ENCODE data around the gene IMMP2L.

Gene IMMP2L

DNA sequence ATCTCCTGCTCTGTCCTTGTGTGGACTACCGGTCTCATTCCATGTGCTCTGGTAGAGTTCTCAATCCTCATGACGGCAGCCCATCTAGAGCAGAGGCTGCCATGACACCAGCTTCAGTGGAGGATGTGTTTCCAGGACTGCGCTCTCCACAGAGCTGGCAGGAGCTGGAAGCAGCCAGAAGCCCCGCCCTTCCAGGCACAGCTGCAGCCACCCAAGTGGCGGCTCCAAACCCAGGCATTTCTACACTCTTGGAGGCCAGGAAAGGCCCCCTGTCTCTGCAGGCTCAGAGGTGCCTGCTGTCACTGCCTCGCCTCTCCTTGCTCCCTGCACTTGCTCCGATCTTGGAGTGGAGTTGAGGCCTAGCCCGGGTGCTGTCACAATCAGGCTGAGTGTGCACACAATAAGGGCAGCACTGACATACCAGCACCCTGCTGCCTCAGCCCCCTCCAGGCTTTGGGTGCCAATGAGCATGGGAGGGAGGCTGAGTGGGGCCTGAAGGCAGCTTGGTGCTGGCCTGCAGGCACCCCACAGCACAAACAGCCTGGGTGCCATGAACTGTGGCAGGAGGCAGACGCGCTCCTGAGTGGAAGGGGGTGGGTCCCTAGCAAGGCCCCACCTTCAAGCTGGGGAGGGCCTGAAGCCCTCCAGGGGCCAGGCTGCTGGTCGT is 349.3 kb downstream of the IMMP2L start:
- Histone ChIP-seq H3K9ac (ENCODE audit: low read depth, low read length) (no peak overlapping the region), H2AFZ (ENCODE audit: low read depth, low read length) (no peak overlapping the region), H3K4me1 (ENCODE audit: insufficient read depth, low read length) (no peaks in the 10 kb centered on the region), H3K36me3 (ENCODE audit: insufficient read depth, low read length) (no peaks in the 10 kb centered on the region), H3K79me2 (ENCODE audit: insufficient read depth, low read length) (no peaks in the 10 kb centered on the region), H3K27me3 (ENCODE audit: insufficient read depth, low read length, poor library complexity) (no peaks in the 10 kb centered on the region), H4K20me1 (ENCODE audit: insufficient read depth, low read length) (no peaks in the 10 kb centered on the region), H3K4me2 (ENCODE audit: insufficient read depth, low read length) (no peak overlapping the region), H3K27ac (ENCODE audit: low read length) (no peak overlapping the region), H3K4me3 (ENCODE audit: low read depth in 1 of 2, low read length in 2 of 2) (no peak overlapping the region), H3K9me3 (ENCODE audit: insufficient read depth, low read length, severe bottlenecking) (no peaks in the 10 kb centered on the region)
- DNase-seq (no peak), ATAC-seq (ENCODE audit: insufficient read depth, low read depth) (no peak)
- TF ChIP-seq EZH2 (IDR thresholded peaks at IDR 0.05; ENCODE audit: borderline replicate concordance, low read depth, low read length, severe bottlenecking): no peak
- TF ChIP-seq CTCF (IDR thresholded peaks at IDR 0.05; ENCODE audit: borderline replicate concordance, extremely low read depth, low read length, poor library complexity, severe bottlenecking): no peak

- Histone ChIP-seq H3K36me3 (ENCODE audit: insufficient read depth, low read length) (no peaks in the 10 kb centered on the region), H3K79me2 (ENCODE audit: insufficient read depth, low read length) (no peaks in the 10 kb centered on the region), H3K9me3 (ENCODE audit: insufficient read depth, low read length, severe bottlenecking) (no peaks in the 10 kb centered on the region), H3K4me2 (ENCODE audit: insufficient read depth, low read length) (no peak overlapping the region), H4K20me1 (ENCODE audit: insufficient read depth, low read length) (no peaks in the 10 kb centered on the region), H3K9ac (ENCODE audit: low read depth, low read length) (no peak overlapping the region), H3K4me1 (ENCODE audit: insufficient read depth, low read length) (no peaks in the 10 kb centered on the region), H3K27me3 (ENCODE audit: insufficient read depth, low read length, poor library complexity) (no peaks in the 10 kb centered on the region), H3K27ac (ENCODE audit: low read length) (no peak overlapping the region), H2AFZ (ENCODE audit: low read depth, low read length) (no peak overlapping the region), H3K4me3 (ENCODE audit: low read depth in 1 of 2, low read length in 2 of 2) (no peak overlapping the region)
- ATAC-seq (ENCODE audit: insufficient read depth, low read depth) (no peak), DNase-seq (no peak)
- TF ChIP-seq EZH2 (IDR thresholded peaks at IDR 0.05; ENCODE audit: borderline replicate concordance, low read depth, low read length, severe bottlenecking) (no peak), CTCF (IDR thresholded peaks at IDR 0.05; ENCODE audit: borderline replicate concordance, extremely low read depth, low read length, poor library complexity, severe bottlenecking) (no peak)
Measured at GRCh38 chr7:111210996-111211395, 351.3 kb downstream of the IMMP2L start.

GRCh38 chr7:111210043-111210442 is 352.2 kb downstream of the IMMP2L start:
- H3K36me3 ChIP-seq (ENCODE audit: insufficient read depth, low read length): no peaks in the 10 kb centered on the region
- no peak overlapping the region for H3K4me3 ChIP-seq (ENCODE audit: low read depth in 1 of 2, low read length in 2 of 2)
- H3K79me2 ChIP-seq (ENCODE audit: insufficient read depth, low read length): no peaks in the 10 kb centered on the region
- ATAC-seq (ENCODE audit: insufficient read depth, low read depth) (no peak), DNase-seq (no peak)
- TF ChIP-seq EZH2 (IDR thresholded peaks at IDR 0.05; ENCODE audit: borderline replicate concordance, low read depth, low read length, severe bottlenecking) (no peak), CTCF (IDR thresholded peaks at IDR 0.05; ENCODE audit: borderline replicate concordance, extremely low read depth, low read length, poor library complexity, severe bottlenecking) (no peak)
- no peak overlapping the region for H2AFZ ChIP-seq (ENCODE audit: low read depth, low read length)
- no peak overlapping the region for H3K4me2 ChIP-seq (ENCODE audit: insufficient read depth, low read length)
- no peaks in the 10 kb centered on the region for H3K4me1 ChIP-seq (ENCODE audit: insufficient read depth, low read length)
- H3K9me3 ChIP-seq (ENCODE audit: insufficient read depth, low read length, severe bottlenecking): no peaks in the 10 kb centered on the region
- no peak overlapping the region for H3K27ac ChIP-seq (ENCODE audit: low read length)
- H3K27me3 ChIP-seq (ENCODE audit: insufficient read depth, low read length, poor library complexity): no peaks in the 10 kb centered on the region
- H4K20me1 ChIP-seq (ENCODE audit: insufficient read depth, low read length): no peaks in the 10 kb centered on the region
- H3K9ac ChIP-seq (ENCODE audit: low read depth, low read length): no peak overlapping the region
